HG03103 (cell line): ENCODE results near the gene EEF2.
"Not testable (repeated sequence)": the region's sequence is repeated elsewhere in the genome, so short reads cannot be mapped to it uniquely, and the experiment has no call there.

Source experiments
- ATAC-seq: cut with Tn5 transposase; IDR thresholded peaks from one replicate; pipeline ENCODE4 v1.9.1; 2021; ENCODE audit warnings: low read depth; ENCODE audit not compliant: unreplicated experiment

Gene EEF2

DNA sequence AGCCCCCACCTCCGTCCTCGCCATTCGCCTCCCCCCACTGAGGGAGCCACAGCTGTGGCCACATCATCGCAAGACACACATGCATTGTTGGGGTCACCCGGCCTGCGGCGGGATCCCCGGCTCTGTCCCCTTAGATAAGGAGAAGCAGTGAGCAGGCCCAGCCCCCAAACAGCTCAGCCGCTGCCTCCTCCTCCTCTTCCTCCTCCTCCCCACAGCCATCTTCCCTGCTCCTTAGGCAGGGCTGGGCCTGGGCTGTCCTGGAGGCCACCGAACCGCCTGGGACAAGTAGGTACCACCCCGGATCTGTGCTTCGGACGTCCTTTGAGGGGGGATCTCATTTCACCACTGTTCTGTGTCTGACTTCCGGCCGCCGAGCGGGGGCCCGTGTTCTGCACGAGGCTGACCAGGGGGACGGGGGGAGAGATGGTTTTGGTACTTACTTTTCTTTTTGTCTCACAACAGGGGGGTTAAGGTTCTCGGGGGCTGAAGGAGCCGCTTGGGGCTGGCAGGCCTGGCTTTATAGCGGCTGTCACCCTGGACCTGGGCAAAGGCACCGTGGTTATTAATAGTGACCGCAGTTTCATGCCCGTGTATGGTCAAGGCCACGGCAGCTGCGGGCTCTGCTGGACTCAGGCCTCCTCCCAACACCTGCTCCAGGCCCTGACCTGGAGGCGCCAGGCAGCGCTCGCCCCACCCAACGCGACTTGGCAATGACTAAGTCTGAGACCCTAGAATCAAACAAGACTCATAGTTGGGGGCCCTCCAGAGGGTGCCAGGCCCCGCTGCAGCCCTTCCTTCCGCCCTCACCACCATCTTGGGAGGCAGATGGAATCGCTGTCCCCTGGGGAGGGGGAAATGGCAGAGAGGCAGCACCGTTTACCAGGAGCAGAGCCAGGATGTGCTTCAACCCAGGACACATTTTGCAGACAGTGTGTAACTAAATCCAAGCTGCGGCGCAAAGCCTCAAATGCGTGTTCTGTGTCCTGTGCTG is 34.1 kb downstream of the EEF2 start:
- ATAC-seq, result no peak

DNA sequence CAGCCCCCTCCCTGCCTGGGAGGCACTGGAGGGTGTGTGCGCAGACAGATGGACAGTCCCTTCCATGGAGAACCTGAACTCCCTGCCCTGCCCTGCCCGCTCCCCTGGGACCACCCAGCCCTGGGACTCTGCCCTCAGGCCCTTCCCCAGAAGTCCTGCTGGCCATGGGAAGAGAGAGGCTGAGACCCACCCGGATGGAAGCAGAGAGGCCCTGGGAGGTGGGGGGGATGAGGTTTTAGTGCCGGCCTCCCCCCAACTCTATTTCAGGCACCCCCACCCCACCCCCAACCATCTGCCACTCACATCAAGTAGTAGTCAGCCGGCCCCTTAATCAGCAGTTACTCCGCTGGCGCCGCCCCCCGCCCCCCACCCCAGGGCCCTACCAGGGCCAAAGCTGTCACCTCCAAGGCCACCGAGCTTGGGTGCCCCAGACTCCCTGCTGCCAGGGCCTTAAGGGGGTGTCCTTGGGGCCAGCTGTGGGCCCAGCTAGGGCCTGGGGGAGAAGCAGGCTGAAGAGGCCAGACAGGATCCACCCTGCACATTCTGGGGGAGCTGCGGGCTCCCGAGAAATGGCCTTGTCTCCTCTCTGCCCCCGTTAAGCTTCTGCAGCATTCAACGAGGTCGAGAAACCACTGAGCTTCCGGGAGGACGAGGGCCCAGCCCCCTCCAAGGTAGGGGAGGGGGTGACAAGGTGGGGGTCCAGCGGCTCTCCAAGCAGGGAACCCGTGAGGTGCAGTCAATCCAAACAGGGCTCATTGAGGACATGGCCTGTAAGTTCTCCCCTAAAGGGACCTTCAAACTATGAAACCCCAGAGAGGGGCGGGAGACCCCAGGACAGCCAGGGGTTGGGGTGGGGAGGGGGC is 35.0 kb downstream of the EEF2 start:
- no peak for ATAC-seq

DNA sequence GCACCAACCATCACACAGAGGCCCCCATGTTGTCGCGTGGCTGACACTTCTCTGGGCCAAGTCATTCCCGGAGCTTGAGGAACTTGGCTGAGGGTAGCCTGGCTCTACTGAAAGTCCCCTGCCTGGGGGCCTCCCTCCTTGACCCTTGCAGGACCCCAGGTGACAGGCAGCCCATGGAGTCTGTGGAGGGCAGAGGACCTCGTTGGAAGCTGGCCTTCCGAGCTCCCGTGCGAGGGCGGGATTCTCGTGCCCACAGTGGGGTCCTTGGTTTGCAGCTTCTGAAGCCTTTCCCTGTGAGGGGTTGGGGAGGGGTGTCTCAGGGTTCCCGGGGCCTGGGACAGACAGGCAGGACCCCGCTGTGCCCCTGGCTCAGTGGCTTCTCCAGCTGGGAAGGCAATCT is 36.0 kb downstream of the EEF2 start:
- no peak for ATAC-seq

DNA sequence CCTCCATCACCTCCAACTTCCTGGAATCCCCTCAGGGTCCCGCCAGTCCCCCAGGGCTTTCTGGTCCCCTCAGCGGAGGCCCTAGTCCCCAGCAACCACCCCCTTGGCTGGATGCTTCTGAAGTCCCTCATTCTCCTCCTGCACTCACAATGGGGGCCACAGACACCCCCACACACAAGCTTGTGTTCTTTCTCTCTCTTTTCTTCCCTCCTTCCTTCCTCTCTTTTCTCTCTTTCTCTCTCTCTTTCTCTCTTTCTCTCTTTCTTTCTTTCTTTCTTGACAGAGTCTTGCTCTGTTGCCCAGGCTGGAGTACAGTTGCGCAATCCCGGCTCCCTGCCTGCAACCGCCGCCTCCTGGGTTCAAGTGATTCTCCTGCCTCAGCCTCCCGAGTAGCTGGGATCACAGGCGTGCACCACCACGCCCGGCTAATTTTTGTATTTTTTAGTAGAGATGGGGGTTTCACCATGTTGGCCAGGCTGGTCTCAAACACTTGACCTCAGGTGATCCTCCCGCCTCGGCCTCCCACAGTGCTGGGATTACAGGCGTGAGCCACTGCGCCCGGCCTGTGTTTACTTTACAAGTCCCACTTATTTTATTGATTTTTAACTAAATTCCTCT is 37.8 kb downstream of the EEF2 start:
- not testable (repeated sequence) for ATAC-seq

DNA sequence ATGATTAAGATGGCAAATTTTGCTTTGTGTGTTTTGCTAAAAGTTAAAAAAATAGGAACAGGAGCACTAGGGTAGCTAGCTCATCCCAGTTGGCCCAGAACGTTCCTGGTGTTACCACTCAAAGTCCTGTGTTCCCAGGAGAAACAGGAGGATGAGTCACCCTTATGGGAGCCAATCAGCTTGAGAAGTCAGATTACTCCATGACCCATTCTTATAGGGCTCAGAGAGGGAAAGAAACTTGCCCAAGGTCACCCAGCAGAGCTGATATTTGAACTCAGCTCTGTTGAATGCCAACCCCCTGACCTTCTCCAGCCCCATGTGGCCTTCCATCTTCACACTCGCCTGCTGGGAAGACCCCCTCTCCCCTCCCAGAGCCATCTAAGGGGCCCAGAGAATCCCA is 39.4 kb downstream of the EEF2 start:
- ATAC-seq, result no peak

DNA sequence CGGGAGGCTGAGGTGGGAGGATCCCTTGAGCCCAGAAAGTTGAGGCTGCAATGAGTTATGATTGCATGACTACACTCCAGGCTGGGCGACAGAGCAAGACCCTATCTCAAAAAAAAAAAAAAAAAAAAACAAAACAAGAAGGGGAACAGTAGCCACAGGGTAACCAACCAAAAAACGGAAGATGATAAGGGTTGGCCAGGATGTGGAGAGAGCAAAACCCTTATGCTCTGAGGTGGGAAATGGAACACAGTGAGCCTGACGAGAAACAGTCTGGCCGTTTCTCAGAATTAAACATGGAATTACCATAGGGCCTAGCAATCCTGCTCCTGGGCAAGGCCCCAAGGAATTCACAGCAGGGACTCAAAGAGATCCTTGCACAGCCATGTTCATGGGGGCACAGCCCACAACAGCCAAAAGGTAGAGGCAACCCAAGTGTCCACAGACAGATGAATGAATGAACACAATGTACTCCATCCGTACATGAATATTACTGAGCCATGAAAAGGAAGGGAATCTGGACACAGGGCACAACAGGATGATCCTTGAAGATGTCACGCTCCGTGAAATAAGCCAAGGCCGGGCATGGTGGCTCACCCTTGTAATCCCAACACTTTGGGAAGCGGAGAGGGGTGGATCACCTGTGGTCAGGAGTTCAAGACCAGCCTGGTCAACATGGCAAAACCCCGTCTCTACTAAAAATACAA is 41.1 kb downstream of the EEF2 start:
- ATAC-seq, result no peak

DNA sequence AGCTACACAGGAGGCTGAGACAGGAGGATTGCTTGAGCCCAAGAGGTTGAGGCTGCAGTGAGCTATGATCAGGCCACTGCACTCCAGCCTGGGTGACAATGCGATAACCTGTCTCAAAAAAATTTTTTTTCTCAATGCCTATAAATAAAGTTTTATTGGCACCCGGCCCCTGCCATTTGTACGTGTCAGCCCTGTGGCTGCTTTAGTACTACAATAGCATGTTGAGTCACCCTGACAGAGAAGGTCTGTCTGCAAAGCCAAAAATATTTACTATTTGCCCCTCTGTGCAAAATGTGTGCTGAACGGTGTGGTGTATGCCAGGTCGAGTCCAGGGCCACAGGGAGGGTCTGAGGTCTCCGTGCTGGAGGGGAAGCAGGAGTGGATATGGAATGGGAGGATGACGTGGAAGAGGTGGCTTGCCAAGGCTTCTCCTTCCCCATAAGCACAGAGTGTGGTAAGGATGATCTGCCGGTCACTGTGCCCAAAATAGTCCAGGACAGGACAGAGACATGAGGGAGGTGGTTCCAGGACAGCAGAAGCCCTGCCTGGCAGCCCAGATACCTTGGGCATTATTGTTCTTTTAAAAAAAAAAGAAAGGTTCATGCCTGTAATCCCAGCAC is 42.4 kb downstream of the EEF2 start:
- ATAC-seq, result no peak

DNA sequence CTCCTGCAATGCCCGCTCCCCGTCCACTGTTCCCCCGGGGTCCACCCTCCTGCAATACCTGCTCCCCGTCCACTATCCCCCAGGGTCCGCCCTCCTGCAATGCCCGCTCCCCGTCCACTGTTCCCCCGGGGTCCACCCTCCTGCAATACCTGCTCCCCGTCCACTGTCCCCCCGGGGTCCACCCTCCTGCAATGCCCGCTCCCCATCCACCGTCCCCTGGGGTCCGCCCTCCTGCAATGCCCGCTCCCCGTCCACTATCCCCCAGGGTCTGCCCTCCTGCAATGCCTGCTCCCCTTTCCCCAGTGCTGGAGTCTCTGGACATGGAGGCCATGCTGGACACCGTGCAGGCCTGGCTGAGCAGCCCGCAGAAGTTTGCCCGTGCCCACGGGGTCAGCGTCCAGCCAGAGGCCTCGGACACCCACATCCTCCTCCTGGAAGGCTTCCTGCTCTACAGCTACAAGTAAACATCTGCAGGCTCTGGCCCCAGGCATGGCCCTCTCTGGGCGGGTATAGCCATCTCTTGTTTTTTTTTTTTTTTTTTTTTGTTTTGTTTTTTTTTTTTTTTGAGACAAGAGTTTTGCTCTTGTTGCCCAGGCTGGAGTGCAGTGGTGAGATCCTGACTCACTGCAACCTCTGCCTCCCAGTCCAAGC is 46.8 kb downstream of the EEF2 start:
- ATAC-seq, result not testable (repeated sequence)

DNA sequence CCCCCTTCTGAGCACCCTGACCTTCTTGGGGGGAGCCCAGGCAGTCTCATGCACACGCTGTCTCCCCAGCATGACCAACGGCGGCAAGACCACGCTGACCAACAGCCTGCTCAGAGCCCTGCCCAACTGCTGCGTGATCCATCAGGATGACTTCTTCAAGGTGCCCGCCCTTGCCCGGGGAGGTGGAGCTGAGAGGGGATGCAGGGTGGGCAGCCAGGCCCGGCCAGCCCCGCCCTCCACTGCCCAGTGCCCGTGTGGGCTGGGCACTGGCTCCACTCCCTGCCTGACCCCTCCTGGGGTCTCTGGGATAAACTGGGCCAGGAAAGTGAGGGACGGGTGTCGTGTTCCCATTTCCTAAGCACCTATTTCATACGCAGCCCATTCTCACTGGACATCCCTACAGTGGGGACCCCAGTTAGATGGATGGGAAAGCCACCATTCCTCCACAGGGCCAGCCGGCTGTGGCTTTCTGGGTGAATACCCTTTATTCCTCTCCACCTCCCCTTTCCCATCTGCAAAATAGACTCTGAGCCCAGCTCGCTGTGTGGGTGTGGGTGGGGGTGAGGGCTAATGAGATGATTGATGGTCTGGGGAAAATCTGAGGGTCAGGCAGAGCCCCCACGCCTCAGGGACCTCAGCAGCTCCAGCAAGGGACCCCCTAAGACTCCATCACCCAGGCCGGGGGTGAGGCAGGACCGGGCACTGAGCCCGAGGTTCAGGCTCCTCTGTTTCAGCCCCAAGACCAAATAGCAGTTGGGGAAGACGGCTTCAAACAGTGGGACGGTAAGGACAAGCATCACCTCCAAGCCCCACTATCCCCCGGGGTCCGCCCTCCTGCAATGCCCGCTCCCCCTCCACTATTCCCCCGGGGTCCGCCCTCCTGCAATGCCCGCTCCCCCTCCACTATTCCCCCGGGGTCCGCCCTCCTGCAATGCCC is 48.5 kb downstream of the EEF2 start:
- no peak for ATAC-seq

DNA sequence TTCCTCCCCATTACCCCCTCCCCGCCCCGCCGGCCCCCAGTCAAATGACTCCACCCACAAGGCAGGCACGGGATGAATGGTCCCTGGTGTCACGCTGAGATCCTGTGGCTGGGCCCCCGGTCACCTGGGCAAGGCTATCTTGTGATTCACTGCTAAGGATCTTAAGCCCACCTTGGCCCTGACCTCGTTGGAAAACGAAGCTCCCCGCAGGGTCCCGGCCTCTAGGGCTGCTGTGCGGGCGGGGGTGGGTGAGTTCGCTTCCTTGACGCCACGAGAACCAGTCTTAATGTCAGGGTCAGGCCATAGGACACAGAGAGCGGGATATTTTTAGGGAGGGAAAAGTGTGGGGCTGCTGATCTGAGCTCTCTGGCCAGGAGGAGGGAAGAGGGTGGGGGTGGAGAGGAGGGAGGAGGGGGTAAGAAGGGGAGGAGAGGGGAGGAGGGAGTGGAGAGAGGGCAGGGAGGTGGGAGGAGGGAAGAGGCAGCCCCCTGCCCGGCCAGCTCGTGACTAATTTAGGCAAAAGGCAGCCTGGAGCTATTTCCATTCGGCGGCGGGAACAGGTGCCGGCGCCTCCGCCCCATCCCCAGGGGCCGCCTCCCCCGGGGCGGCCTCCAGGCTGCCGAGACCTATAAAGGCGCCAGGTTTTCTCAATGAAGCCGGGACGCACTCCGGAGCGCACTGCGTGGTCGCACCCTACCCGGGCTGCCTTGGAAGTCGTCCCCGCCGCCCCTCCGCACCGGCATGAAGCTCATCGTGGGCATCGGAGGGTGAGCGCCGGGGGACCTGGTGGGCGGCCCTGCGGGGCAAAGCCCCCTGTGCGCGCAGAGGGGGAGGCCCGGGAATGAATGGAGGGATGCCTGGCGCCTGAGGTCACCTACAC is 52.1 kb downstream of the EEF2 start, which contains the start of gene NMRK2:
Gene NMRK2, plus strand, starts transcription at position 139 of the 880 bp plus-strand sequence. Its CDS starts 603 bp downstream, at position 742.
- ATAC-seq, result no peak

DNA sequence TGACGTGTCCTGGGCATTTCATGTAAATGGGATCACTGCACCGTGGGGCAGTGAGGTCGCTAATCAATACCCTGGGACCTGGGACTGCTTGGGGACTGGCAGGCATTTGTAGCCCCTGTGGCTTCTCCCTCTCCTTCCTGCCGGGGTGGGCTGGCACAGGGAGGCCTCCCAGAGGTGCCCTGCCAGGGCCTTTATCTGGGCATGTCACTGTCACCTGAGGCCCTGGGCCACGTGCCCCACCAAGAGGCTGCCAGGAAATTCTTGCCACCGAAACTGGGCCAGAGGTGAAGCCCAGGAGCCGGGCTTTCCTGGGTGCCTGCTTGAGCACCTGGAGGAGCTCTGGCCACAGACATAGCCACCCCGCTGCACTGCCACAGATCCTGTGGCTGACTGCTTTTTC is 54.2 kb downstream of the EEF2 start:
- ATAC-seq, result no peak
